HG03378 (cell line): ENCODE measurements around the gene APOC4.
"Not testable (repeated sequence)": the region's sequence is repeated elsewhere in the genome, so short reads cannot be mapped to it uniquely, and the experiment has no call there.

Source experiments
- ATAC-seq: cut with Tn5 transposase; IDR thresholded peaks from one replicate; pipeline ENCODE4 v1.9.1; 2021; ENCODE audit warnings: mild to moderate bottlenecking, moderate library complexity; ENCODE audit not compliant: unreplicated experiment

Gene APOC4

GRCh38 chr19:44914433-44915206 is 27.4 kb upstream of the APOC4 start, which contains the start of gene APOC1:
Gene APOC1 (plus strand): TSS chr19:44914608. CDS start chr19:44914892, 284 bp downstream.
- peak; percentile 82 for ATAC-seq

- no peak for ATAC-seq
Measured at GRCh38 chr19:44924243-44924725, 17.8 kb upstream of the APOC4 start.

GRCh38 chr19:44925114-44925891 is 16.7 kb upstream of the APOC4 start:
- no peak for ATAC-seq

- not testable (repeated sequence) for ATAC-seq
Measured at GRCh38 chr19:44926245-44927077, 15.6 kb upstream of the APOC4 start.

GRCh38 chr19:44927746-44928145 is 14.3 kb upstream of the APOC4 start:
- no peak for ATAC-seq

- no peak for ATAC-seq
Measured at GRCh38 chr19:44930088-44930487, 11.9 kb upstream of the APOC4 start.

- ATAC-seq, result no peak
Measured at GRCh38 chr19:44931541-44931940, 10.5 kb upstream of the APOC4 start.

- ATAC-seq, result no peak
Measured at GRCh38 chr19:44939668-44940067, 2.4 kb upstream of the APOC4 start.

GRCh38 chr19:44943801-44944249 is 1.8 kb downstream of the APOC4 start:
- peak; percentile 61 for ATAC-seq

GRCh38 chr19:44947041-44947581 is 5.1 kb downstream of the APOC4 start:
- no peak for ATAC-seq

GRCh38 chr19:44948237-44948636 is 6.2 kb downstream of the APOC4 start:
- ATAC-seq, result no peak

- no peak for ATAC-seq
Measured at GRCh38 chr19:44948763-44949374, 6.8 kb downstream of the APOC4 start.

- ATAC-seq, result no peak
Measured at GRCh38 chr19:44949550-44949949, 7.5 kb downstream of the APOC4 start.

GRCh38 chr19:44951179-44952159 is 9.4 kb downstream of the APOC4 start:
- ATAC-seq, result no peak

GRCh38 chr19:44954278-44954648 is 12.2 kb downstream of the APOC4 start:
- ATAC-seq, result peak; percentile 3

- ATAC-seq, result peak; percentile 67
Measured at GRCh38 chr19:44954649-44955504, 12.8 kb downstream of the APOC4 start, which contains the start of gene CLPTM1. Gene CLPTM1 (plus strand): TSS chr19:44955380. CDS start chr19:44955396, 16 bp downstream.

GRCh38 chr19:44955505-44956439 is 13.7 kb downstream of the APOC4 start:
- ATAC-seq, result peak; percentile 19
